ENCODE results near the gene RPS6KB1.
"Not testable (repeated sequence)": the region's sequence is repeated elsewhere in the genome, so short reads cannot be mapped to it uniquely, and the experiment has no call there.

The RPS6KB1 gene

DNA sequence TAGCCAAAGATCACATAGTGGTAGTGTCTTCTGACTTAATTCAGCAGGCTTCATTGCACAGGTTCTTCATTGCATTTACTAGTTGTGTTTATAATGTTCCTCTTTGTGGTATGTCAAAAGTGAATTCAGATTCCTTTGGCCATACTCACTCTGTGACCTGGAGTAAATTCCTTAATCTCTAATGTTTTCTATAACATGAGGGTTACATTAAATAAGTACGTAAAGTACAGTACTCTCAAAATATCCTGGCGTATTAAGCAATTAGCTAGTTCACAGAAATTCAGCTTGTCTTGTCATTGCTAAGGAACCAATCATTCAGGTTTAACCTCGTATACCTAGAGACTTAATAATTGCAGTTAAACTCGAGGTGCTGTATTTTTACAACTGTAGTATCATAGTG lies 4.2 kb downstream of the RPS6KB1 start:
- TF ChIP-seq, protein P1, sequence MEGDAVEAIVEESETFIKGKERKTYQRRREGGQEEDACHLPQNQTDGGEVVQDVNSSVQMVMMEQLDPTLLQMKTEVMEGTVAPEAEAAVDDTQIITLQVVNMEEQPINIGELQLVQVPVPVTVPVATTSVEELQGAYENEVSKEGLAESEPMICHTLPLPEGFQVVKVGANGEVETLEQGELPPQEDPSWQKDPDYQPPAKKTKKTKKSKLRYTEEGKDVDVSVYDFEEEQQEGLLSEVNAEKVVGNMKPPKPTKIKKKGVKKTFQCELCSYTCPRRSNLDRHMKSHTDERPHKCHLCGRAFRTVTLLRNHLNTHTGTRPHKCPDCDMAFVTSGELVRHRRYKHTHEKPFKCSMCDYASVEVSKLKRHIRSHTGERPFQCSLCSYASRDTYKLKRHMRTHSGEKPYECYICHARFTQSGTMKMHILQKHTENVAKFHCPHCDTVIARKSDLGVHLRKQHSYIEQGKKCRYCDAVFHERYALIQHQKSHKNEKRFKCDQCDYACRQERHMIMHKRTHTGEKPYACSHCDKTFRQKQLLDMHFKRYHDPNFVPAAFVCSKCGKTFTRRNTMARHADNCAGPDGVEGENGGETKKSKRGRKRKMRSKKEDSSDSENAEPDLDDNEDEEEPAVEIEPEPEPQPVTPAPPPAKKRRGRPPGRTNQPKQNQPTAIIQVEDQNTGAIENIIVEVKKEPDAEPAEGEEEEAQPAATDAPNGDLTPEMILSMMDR (conservative IDR thresholded peaks at IDR 0.05; ENCODE audit: low read depth, low read length) = no peak
- H3K4me3 ChIP-seq (ENCODE audit: low read depth, low read length) = no peak overlapping the region
- peak; percentile 54 for DNase-seq (ENCODE audit: low read depth)

DNA sequence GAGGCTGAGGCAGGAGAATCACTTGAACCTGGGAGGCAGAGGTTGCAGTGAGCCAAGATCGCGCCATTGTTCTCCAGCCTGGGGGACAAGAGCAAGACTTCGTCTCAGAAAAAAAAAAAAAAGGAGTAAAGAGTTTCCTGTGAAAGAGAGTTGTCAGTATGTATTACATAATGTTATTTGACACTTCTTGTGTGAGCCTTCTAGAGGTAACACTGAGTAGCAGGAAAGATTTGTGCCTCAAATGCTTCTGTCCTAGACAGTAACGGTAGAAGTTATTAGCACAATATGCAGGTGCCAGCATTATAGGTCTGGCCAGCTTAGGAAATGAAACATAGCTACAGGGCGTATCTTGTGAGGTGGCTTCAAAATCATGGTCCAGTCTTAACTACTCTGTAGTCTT lies 6.2 kb downstream of the RPS6KB1 start:
- peak; percentile 72 for DNase-seq (ENCODE audit: low read depth)
- TF ChIP-seq, protein P1 (conservative IDR thresholded peaks at IDR 0.05; ENCODE audit: low read depth, low read length) = peak; percentile 55
- no peak overlapping the region for H3K4me3 ChIP-seq (ENCODE audit: low read depth, low read length)

DNA sequence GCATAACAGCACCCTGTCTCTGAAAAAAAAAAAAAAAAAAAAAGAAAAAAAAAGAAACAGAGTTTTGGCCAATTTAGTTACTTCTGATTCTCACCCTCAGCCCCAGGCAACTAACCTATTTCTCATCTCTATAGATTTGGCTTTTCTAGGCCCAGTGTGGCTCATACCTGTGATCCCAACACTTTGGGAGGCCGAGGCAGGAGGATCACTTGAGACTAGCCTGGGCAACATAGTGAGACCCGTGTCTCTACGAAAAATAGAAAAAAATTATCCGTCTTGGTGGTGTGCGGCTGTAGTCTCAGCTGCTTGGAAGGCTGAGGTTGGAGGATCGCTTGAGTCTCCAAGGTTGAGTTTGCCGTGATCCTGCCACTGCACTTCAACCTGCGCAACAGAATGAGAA lies 8.7 kb downstream of the RPS6KB1 start:
- H3K4me3 ChIP-seq (ENCODE audit: low read depth, low read length) = no peak overlapping the region
- TF ChIP-seq, protein P1 (conservative IDR thresholded peaks at IDR 0.05; ENCODE audit: low read depth, low read length) = no peak
- DNase-seq (ENCODE audit: low read depth) = no peak

DNA sequence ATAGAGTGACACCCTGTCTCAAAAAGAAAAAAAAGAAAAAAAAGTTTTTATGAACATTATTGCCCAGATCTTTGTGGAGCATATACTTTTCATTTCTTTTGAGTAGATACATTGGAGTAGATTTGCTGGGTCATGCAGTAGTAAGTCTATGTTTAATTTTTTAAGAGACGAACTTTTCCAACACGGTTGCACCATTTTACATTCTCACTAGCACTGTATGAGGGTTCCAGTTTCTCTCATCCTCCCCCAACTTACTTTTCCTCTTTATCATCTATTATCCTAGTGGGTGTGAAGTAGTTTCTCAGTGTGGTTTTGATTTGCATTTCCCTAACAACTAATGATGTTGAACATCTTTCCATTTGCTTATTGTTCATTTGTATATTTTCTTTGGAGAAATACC lies 10.5 kb downstream of the RPS6KB1 start:
- no peak for DNase-seq (ENCODE audit: low read depth)
- TF ChIP-seq, protein P1 (conservative IDR thresholded peaks at IDR 0.05; ENCODE audit: low read depth, low read length) = no peak
- H3K4me3 ChIP-seq (ENCODE audit: low read depth, low read length) = no peak overlapping the region

DNA sequence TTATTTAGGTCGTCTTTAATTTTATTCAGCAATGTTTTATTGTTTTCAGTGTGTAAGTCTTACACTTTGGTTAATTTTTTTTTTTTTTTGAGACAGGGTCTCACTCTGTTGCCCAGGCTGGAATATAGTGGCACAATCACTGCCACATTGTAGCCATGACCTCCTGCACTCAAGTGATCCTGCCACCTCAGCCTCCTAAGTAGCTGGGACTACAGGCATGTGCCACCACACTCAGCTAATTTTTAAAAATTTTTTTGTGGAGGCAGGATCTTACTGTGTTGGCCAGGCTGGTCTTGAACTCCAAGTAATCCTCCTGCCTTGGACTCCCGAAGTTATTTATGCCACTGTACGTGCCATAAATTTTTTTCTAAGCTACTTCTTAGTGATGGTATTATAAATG lies 14.5 kb downstream of the RPS6KB1 start:
- DNase-seq (ENCODE audit: low read depth) = no peak
- TF ChIP-seq, protein P1 (conservative IDR thresholded peaks at IDR 0.05; ENCODE audit: low read depth, low read length) = no peak
- H3K4me3 ChIP-seq (ENCODE audit: low read depth, low read length) = no peak overlapping the region

DNA sequence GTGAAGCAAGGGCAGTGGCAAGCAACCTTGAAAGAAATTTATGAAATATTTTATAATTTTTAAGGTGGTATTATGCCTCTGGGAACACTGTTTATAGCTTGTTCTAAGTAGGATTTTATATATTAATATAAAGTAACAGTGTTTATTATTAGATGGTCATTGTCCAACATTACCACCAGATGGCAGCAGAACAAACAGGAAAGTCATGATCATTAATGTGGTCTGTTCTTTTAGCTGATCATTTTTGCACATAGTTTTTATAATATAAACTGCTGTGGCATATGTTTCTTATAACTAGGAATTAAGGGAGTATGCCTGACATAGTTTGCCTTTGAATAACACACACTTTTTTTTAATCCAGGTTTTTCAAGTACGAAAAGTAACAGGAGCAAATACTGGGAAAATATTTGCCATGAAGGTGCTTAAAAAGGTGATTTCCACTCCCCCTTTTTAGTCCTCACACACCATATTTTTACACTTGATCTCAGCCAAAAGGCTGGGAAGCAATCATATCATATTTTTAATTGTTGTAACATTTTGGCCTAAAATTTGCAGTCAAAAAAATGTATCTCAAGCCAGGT lies 21.4 kb downstream of the RPS6KB1 start:
- H3K4me3 ChIP-seq (ENCODE audit: low read depth, low read length) = no peak overlapping the region
- TF ChIP-seq, protein P1 (conservative IDR thresholded peaks at IDR 0.05; ENCODE audit: low read depth, low read length) = peak; percentile 50
- DNase-seq (ENCODE audit: low read depth) = peak; percentile 68

DNA sequence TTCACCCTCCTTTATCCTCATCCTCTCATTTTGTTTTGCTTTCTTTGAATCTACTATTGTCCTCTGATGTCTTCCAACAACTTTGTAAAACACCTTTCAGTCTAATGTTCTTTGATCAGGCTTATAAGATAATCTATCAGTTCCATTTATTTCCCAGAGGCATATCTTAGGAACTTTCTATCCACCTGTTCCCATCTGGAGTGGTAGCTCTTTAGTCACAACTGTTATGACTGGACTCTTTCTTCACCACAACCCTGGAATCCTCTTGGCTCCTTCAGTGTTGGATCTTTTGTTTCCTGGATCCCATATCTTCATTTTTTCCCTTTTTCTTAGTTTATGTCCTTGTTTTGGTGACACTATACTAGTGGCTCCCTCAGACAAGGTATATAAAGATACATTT lies 23.5 kb downstream of the RPS6KB1 start:
- no peak overlapping the region for H3K4me3 ChIP-seq (ENCODE audit: low read depth, low read length)
- no peak for DNase-seq (ENCODE audit: low read depth)
- TF ChIP-seq, protein P1 (conservative IDR thresholded peaks at IDR 0.05; ENCODE audit: low read depth, low read length) = no peak

DNA sequence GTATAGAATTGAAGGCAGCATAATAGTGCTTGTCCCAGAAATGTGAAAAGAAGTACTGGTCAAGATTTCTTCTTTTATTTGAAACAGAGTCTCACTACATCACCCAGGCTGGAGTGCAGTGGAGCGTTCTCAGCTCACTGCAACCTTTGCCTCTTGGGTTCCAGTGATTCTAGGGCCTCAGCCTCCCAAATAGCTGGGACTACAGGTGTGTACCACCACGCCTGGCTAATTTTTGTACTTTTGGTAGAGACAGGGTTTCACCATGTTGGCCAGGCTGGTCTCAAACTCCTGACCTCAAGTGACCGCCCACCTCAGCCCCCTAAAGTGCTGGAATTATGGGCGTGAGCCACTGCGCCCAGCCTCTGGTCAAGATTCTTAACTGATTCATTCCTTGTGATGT lies 27.7 kb downstream of the RPS6KB1 start:
- DNase-seq (ENCODE audit: low read depth); H3K4me3 ChIP-seq (ENCODE audit: low read depth, low read length): not testable (repeated sequence)

DNA sequence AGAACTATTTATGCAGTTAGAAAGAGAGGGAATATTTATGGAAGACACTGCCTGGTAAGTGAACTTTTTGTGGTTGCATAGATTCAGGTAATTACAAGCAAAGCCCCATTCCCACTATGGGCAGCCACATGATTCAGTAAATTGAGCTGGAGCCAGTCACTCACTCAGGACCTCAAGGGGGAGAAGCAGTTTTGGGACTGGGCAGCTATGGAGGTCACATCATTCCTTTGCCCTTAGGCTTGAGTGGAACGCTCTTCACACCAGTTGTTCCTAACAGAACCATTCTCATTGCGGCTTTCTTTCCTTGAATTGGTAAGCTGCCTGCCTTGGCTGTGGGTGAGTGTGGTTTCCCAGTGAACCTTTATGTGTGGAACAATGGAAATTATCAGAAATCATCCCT lies 37.2 kb downstream of the RPS6KB1 start:
- DNase-seq (ENCODE audit: low read depth); H3K4me3 ChIP-seq (ENCODE audit: low read depth, low read length): not testable (repeated sequence)
